Stimulated activated CD4-positive, alpha-beta T cell treated with anti-CD3 and anti-CD28 coated beads, Interleukin-12 subunit alpha, Interleukin-12 subunit beta, amount 100 ng/mL, for 24 hours (primary cell): ENCODE data around the gene USP19.
A peak's percentile ranks its signal among the peaks of the same experiment; 100 is the strongest.

Experiments used
- DNase-seq, 2 experiments: peaks; one replicate each; pipeline ENCODE4 v3.0.0-alpha.2; 2020; ENCODE audit warnings: low read depth in 2 of 2

The USP19 gene, protein sequence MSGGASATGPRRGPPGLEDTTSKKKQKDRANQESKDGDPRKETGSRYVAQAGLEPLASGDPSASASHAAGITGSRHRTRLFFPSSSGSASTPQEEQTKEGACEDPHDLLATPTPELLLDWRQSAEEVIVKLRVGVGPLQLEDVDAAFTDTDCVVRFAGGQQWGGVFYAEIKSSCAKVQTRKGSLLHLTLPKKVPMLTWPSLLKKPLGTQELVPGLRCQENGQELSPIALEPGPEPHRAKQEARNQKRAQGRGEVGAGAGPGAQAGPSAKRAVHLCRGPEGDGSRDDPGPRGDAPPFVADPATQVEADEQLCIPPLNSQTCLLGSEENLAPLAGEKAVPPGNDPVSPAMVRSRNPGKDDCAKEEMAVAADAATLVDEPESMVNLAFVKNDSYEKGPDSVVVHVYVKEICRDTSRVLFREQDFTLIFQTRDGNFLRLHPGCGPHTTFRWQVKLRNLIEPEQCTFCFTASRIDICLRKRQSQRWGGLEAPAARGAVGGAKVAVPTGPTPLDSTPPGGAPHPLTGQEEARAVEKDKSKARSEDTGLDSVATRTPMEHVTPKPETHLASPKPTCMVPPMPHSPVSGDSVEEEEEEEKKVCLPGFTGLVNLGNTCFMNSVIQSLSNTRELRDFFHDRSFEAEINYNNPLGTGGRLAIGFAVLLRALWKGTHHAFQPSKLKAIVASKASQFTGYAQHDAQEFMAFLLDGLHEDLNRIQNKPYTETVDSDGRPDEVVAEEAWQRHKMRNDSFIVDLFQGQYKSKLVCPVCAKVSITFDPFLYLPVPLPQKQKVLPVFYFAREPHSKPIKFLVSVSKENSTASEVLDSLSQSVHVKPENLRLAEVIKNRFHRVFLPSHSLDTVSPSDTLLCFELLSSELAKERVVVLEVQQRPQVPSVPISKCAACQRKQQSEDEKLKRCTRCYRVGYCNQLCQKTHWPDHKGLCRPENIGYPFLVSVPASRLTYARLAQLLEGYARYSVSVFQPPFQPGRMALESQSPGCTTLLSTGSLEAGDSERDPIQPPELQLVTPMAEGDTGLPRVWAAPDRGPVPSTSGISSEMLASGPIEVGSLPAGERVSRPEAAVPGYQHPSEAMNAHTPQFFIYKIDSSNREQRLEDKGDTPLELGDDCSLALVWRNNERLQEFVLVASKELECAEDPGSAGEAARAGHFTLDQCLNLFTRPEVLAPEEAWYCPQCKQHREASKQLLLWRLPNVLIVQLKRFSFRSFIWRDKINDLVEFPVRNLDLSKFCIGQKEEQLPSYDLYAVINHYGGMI (N-terminal part only)

DNA sequence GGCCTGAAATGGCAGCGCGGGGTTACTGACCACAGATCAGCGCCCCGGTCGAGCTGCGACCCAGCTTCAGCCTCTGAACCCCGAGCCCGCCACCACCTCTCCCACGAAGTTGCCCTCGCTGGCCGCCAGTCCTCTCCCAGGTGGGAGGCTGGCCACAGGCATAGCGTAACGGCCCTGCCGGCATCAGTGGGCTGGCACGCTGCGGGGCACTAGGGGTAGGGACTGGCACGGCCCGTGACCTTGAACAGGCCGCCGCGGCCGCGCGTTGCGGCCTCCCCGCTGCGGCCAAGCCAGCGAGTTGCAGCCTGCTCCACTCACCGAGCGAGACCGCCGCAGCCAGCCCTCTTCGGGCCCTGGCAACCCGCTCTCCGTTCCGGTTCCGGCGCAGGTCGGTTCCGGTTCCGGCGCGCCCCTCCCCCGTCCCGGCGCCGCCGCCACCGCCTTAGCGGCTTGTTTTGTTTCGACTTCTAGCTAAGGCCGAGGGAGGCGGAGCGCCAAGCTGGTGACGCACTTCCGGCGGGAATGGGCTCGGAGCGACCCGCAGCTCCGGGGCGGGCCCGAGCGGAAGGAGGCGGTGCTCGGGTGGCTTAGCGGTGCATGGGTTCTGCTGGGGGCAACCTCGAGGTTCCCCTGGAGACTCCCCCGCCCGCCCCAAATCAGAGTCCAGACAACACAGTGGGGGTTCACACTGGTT is at the start of gene USP19:
TSS of gene USP19 (minus strand) at position 386 of the 694 bp plus-strand sequence. CDS start 1,678 bp downstream, outside the sequence.
- DNase-seq: peak; percentile 92 to 93

DNA sequence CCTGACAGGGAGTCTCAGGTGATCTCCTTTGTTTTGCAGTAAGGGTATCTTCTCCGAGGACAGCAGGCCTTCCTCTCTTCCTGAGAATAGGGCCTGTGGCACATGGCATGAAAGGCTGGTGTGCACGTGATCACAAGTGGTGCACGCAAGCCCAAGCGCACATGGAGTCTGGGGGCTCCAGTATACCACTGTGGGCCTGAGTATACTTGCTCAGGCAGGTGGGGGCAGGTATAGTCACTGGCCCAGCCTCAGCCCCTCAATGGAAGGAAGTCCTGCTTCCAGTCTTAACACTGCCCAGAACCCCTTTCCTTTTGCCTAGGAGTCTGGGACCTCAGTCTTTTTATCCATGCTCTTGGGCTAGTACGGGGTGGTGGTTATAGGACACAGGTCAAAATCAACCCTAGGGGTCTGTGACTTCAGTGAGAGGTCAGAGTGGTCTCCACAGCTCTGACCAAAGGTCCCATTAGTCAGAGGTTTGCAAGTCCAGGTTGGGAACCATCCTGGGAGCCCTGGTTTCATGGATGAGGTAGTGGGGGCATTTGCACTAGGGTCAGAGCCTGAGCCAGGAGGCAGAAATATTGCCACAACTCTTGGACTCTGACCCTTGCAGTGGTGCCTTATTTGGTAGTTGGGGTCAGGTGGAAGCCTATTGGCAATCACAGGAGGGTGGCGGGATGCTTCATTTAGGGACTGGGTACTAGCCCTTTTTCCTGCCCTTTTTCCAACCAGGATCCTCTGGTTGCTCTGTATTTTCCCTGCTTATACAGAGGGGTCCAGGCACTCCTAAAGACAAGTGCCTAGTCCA is 46.3 kb upstream of the USP19 start:
- no peak for DNase-seq

DNA sequence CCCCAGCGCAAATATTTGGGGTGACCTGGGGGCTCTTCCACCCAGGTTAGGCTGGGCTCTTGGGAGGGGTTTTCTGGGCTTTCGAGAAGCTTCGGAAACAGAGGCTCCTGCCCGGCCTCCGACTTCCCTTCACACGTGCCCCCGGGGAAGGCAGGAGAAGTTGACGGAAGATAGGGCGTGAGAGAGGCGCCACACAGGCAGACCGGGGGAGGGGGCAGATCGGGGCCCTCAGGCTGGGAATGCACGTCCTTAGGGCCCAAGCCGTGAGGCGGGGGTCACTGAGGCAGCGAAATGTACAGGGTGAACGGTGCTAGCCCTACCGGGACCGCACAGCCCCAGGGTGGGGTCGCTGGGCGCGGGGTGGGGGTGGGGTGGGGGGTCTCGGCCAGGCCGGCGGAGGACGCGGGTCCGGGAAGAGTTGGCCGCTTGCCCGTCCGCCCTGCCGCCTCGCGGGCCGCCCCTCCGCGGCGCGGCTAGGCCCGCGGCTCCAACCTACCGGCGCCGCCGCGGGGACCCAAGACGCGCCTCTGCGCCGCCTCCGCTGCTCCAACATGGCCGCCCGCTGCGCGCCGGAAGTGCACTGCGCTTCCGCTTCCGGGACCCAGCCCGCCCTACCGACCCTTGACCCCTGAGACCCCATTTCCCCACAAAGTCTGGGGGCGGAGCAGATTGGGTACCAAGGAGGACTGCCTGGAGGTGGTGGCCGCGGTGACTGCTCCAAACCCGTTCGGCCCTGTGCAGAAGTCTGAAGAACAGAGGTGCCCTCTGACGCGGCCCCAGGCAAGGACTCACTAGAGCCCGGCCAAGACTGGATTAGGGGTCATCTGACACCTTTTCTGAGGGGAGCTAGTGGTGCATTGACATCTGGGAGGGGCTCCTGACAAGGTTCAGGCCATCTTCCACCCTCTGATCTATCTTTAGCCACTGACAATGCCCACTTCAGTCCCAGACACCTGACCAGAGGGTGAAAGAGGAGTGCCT is 45.4 kb upstream of the USP19 start, which contains the start of gene CCDC71:
TSS of gene CCDC71 (minus strand) at position 561 of the 981 bp plus-strand sequence. CDS start 2,123 bp downstream, outside the sequence.
- peak; percentile 64 to 67 for DNase-seq

DNA sequence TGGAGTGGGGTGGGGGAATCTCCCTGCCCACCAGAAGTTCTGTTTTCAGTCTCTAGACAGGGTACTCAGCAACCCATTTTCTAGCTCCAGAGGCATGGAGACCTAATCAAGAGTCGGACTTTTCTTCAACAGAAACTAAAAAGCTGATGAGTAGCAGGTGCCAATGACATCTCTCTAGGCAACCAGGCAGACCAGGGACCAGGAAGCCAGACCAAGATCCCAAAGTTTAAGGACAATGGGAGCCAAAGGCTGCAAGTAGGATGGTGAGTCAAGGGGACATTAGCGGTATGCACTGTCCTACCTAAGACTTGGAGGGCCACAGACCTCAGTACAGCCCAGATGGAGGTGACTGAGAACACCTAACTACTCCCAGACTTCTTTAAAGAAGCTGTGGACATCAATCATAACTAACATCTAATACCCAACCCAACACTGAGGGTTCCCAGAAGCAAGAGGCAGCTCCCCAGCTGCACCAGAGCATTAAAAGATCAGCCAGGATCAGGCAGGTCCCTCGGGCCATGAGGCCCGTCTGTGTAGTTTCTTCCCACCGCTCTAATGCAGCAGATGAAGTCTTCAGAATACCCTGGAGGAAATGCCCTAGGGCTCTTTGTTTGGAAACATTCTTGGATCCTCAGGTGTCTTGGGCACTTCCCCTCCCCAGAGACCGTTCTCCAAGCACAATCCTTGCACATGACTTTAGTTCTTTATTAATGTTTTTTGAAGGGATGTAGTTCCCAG is 44.5 kb upstream of the USP19 start:
- no peak for DNase-seq

DNA sequence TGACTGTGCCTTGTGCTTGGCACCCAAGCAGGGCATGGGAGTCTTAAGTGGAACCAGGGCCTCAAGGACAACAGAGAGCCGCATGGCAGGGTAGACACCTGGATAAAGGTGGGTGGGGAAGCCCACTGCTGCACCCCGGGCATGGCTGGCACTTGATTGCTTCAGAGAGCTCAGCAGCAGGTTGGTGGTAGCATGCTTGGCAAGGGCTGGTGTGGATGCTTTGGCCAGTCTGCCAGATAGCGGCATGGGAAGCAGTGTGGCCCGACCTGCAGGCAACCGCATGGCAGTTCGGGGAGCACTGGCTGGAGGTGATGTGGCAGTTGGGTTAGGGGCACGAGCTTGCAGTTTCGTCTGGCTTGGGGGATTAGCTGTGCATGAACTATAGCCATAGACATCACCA is 43.0 kb upstream of the USP19 start:
- no peak for DNase-seq

DNA sequence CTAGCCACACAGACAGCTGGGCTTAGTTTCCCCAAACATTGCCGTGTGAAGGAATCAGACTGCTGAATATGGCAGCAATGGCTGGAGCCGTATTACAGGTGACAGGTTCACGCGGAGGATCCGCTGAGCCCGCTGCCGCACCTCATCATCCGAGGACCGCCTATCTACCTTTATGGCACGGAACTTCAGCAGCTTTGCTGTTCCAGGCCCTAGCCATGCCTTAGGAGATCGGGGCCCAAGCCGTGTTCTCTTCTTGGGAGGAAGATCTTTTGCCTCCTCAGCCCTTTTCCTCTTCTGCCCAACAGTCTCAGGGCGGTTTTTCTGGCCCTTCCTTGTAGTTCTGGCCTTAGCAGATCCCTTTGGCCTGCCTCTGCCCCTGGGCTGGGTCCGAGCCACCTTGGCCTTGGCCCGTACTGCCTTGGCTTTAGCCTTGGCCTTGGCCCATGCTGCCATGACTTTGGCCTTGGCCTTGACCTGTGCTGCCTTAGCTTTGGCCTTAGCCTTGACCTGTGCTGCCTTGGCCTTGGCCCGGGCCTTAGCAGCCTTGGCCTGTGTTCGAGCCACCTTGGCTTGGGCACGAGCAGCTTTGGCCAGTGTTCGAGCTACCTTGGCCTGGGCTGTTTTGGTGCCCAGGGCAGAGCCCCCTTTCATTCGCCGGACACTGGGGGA is 42.3 kb upstream of the USP19 start:
- DNase-seq: no peak

DNA sequence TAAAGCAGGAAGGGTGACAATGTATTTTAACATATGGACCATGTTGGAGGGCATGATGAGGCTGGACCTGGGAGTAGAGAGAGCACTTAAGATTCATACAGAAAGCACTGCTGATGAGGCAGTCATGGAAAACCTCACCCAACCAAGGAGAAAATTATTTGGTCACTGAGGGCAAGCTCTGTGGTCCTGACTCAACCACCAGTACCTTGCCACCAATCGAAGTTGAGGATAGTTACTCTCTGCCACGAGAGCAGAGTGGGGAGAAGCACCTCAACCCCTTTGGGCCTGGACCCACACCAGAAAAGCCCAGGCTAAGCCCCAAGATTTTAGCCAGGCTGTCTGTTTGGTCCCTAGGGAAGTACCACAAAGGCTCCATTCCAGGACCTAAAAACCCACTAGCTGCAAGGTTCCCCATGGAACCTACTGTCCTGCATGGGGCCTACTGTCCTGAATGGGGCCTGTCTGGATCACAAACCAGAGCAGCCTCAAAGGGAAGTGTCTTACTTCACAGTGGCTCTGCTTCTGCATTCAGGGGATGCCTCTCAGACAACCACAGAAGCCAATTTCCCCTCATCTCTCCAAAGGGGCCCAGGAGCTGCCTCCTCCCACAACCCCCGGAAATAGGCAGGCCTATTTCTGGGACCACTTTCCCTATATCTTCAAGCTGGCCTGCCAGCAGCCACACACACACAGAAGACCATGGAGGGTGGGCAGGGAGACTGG is 41.3 kb upstream of the USP19 start:
- DNase-seq: no peak

DNA sequence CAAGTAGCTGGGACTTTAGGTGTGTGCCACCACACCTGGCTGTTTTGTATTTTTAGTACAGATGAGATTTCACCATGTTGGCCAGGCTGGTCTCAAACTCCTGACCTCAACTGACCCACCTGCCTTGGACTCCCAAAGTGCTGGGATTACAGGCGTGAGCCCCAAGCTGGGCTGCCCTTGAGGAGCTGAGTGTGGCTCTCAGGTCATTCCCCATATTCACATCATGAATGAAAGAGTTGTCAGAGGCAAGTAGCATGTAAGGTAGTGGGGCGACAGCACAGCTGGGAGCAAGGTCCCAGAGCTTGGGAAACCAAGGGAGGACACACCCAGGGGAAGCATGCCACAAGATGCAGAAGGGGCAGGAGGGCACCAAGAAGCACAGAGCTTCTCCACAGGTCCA is 40.6 kb upstream of the USP19 start:
- no peak for DNase-seq

DNA sequence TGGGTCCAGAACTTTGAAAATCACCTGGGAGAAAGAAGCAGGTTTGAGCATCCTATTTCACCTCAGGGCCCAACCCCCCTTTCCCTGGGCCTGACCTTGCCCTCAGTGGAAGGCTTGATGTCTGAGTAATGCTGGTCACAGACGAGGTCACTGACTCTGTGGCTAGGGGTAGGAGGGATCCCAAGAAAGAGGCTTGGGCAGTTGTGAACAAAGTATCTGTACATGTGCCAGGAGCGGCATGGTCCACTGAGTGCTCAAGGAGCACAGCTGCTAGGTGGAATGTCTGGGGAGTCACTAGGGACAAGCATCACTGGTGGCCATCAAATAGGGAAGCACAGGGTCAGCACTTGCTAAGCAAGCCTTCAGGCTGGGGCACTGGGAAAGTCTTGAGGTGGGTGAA is 38.2 kb upstream of the USP19 start:
- DNase-seq: no peak

DNA sequence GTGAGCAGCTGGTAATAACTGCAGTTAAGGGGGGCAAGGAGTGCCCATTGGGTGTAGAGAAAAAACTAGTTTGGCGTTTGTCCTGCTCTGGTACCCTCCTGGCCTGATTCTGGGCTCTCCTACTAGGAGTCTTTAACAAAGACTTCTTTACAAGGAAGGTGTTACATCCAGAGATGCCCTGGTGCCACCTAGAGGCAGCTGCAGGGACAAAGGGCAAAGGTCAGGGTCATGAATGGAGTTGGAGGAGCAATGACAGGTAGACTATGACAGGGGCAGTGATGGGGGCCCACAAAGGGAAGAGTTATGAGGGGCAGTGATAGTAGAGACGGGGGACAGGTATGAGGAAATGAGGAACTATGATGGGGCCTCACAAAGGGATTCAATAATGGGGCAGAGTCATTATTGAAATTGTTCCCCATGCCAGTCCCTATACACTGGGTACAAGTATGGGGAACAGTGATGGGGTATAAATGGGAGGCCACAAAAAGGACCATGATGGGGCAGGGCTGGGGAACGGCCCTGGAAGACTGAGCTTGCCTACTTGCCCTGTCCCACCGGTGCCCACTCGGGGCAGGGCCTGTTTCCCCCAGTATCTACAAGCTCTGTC is 37.6 kb upstream of the USP19 start:
- peak in 1 of 2 experiments; percentile 48 for DNase-seq

DNA sequence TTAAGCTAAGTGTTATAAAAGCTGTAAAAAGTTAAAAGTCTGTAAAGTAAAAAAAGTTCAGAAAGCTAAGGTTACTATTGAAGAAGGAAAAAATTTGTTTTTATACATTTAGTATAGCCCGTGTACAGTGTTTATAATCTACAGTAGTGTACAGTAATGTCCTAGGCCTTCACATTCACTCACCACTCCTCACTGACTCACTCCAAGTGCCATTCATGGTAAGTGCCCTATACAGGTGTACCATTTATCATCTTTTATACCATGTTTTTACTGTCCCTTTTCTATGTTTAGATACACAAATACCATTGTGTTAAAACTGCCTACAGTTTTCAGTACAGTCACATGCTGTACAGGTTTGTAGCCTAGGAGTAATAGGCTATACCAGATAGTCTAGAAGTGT is 36.7 kb upstream of the USP19 start:
- DNase-seq: no peak

DNA sequence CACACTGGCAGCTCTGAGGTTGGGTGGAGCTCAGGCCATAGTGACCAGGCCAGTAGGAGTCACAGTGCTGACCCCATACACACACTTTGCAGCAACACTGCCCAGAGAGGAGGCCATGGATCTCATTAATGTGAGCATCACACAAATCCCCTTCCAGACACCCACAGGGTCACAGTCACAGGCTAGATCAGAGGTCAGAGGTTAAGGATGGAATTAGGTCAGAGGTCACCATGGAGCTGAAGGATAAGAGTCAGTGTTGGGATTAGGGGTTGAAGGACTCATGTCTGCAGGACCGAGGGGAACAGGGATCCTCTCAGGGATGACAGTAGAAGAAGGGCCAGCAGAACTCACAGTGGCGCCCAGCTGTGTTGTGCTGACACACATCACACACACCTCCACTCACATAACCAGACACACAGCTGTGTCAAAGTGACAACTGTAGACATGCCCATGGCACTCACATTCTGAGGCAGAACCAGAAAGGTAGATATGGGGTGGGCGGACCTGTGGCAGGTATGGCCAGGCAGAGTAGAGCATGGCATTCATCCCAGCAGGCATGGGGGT is 32.8 kb upstream of the USP19 start:
- no peak for DNase-seq

DNA sequence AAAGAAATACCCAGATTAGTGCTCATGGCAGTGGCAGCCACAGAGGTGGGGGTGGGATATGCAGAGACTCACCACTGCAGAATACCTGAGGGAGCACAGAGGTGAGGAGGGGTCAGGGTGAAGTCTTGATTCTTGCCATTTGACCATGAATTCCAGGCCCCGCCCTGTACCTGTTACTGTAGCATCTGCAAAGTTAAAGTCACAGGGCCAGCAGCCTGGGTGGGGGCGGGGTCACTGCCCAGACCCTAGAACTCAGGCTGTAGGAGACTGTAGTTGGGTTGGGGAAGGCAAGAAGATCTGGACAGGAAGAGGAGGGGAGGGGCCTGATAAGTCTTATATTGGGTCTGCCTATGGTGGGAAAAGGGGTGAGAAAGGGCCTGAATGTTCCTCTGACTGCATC is 31.0 kb upstream of the USP19 start:
- no peak for DNase-seq

DNA sequence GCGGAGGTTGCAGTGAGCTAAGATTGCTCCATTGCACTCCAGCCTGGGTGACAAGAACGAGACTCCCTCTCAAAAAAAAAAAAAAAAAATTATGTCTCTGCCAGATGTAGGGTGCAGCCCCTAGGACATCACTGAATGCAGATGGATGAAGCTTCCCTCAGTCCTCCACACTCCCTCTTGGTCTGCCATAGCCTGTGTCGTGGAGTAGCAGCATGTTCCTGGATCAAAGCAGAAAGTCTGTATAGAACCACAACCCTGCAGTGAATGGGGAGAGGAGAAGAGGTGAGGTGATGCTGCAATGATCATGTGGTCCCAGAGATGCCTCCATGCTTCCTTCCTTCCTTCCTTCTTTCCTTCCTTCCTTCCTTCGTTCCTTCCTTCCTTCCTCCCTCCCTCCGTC is 27.5 kb upstream of the USP19 start:
- DNase-seq: no peak

DNA sequence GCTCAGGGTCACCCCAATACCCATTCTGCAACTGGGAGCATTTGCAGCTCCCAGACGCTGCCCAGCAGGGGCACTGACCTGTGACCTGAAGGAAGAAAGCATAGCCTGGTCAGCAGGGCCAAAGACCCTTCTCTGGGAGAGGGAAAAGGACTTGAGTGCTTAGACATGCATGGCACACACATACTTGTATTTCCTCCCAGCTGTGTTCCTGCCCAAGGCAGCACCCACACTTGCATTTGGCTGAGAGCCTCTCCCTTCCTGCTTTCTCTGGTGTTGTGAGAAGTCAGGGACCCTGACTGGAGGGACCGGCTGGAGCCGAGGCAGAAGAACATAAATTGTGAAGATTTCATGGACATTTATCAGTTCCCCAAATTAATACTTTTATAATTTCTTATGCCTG is 19.5 kb upstream of the USP19 start:
- no peak for DNase-seq

DNA sequence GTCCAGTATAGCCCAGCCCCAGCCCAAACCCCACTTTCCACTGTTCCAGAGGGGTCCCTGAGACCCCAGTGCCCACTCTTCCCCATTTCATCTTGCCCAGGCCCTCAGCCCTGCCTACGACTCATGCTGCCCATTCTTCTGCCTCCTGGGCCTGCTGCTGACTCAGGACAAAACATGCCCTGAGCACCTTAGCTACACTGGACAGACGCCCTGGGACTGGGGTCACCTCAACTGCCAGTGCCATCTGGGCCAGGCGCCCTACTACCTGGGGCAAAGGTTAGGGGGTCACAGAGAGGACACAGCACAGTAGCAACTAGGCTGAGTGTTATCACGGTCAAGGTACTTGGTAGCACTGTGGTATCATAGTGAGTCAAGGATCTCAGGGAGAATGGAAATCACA is 14.9 kb upstream of the USP19 start:
- DNase-seq: no peak
